HCT116 (cell line): ENCODE results near the gene SH3BP5L. TPM values are rescaled to one million over a fixed set of nuclear protein-coding genes. Genes with fewer than 3 reads are reported as not detected.

Experiments used
- ATAC-seq: fragments of 200-7000 bp; cut with Tn5 transposase; 2 replicates; pipeline ENCODE4 v1.9.1; 2020; ENCODE audit warnings: mild to moderate bottlenecking, moderate library complexity
- BruUV-seq: library from RNA; stranded (reverse); fragments of 400-500 nt; replicated peaks from 2 replicates; lab custom pipeline; 2021; lab: Mats Ljungman, UMichigan
- CTCF ChIA-PET: fragments of 300-600 bp; sonication (Branson Sonifier 250); formaldehyde crosslinking; loops from one replicate; lab custom pipeline; 2021; ENCODE audit warnings: antibody characterized with exemption; lab: Charles Lee
- POLR2A ChIA-PET: fragments of 300-600, 350-600 bp; sonication (Branson Sonifier 250); formaldehyde crosslinking; loops from one replicate; lab custom pipeline; 2021; ENCODE audit warnings: antibody characterized with exemption; lab: Charles Lee
- RAD21 ChIA-PET, 2 experiments: fragments of 300-600 bp; sonication (Branson Sonifier 250); formaldehyde crosslinking; loops; one replicate each; lab custom pipeline; 2023; ENCODE audit warnings: low total read pairs in 2 of 2; ENCODE audit not compliant: uncharacterized antibody in 2 of 2, unreplicated experiment in 2 of 2, low non-redundant PET in 1 of 2; lab: Charles Lee
- DNase-seq: peaks from one replicate; pipeline ENCODE4 v3.0.0-alpha.2; 2010; ENCODE audit warnings: low read depth, low spot score
- H2AFZ ChIP-seq: fragments of 200-600 bp; shearing (Covaris generic), sonication (generic); 2 replicates; pipeline ENCODE4 v1.6.1; 2017; ENCODE audit warnings: low read depth, mixed run types, mixed read lengths, antibody characterized with exemption, low read length; ENCODE audit not compliant: poor library complexity, severe bottlenecking
- H3K27ac ChIP-seq: 2 replicates; pipeline ENCODE4 v1.5.1; 2012; ENCODE audit warnings: low read depth, low read length
- H3K27me3 ChIP-seq: fragments of 200-600 bp; sonication (generic); 2 replicates; pipeline ENCODE4 v1.6.1; 2016; ENCODE audit warnings: mixed run types, low read length, mixed read lengths; ENCODE audit not compliant: insufficient read depth
- H3K36me3 ChIP-seq, 2 experiments: fragments of 200-500 bp in 1 of 2; fragments of 200-600 bp in 1 of 2; sonication (Bioruptor generic) in 1 of 2; sonication (generic) in 1 of 2; 2 replicates each; pipeline versions ENCODE4 v1.5.1 to v1.6.1; 2014 to 2016; ENCODE audit warnings: low read length in 2 of 2, inconsistent platforms in 1 of 2, mixed read lengths in 1 of 2, mixed run types in 1 of 2; ENCODE audit not compliant: insufficient read depth in 2 of 2, control insufficient read depth in 1 of 2
- H3K4me1 ChIP-seq, 2 experiments: fragments of 200-600 bp in 1 of 2; sonication (generic) in 1 of 2; 2 replicates each; pipeline versions ENCODE4 v1.5.1 to v1.6.1; 2012 to 2017; ENCODE audit warnings: low read length in 2 of 2, inconsistent platforms in 1 of 2, mild to moderate bottlenecking in 1 of 2, mixed read lengths in 1 of 2, mixed run types in 1 of 2, moderate library complexity in 1 of 2; ENCODE audit not compliant: insufficient read depth in 2 of 2, control insufficient read depth in 1 of 2
- H3K4me2 ChIP-seq: fragments of 200-600 bp; sonication (generic); 2 replicates; pipeline ENCODE4 v1.6.1; 2017; ENCODE audit warnings: mixed run types, low read length, mixed read lengths
- H3K4me3 ChIP-seq, 2 experiments: fragments of 200-600 bp in 1 of 2; sonication (generic) in 1 of 2; replicated peaks in 1 of 2; 2 replicates each; pipeline ENCODE4 v1.5.1; 2011 to 2016; ENCODE audit warnings: low read length in 2 of 2, control low read depth in 1 of 2, low read depth in 1 of 2, mild to moderate bottlenecking in 1 of 2, mixed read lengths in 1 of 2, mixed run types in 1 of 2
- H3K79me2 ChIP-seq: fragments of 200-600 bp; sonication (generic); 2 replicates; pipeline ENCODE4 v1.6.1; 2017; ENCODE audit warnings: mild to moderate bottlenecking, mixed run types, low read length, moderate library complexity, mixed read lengths; ENCODE audit not compliant: insufficient read depth
- H3K9ac ChIP-seq: fragments of 200-600 bp; sonication (generic); 2 replicates; pipeline ENCODE4 v1.6.1; 2016; ENCODE audit warnings: low read length, mixed read lengths
- H3K9me2 ChIP-seq: fragments of 200-600 bp; sonication (generic), shearing (Covaris generic); 2 replicates; pipeline ENCODE4 v1.6.1; 2017; ENCODE audit warnings: mixed run types, mild to moderate bottlenecking, moderate library complexity; ENCODE audit not compliant: insufficient read depth
- H3K9me3 ChIP-seq, 2 experiments: fragments of 200-500 bp in 1 of 2; fragments of 200-600 bp in 1 of 2; sonication (Bioruptor generic) in 1 of 2; sonication (generic) in 1 of 2; 2 replicates each; pipeline ENCODE4 v1.6.1; 2014 to 2017; ENCODE audit warnings: low read length in 2 of 2, mixed read lengths in 2 of 2, inconsistent platforms in 1 of 2, low read depth in 1 of 2, mild to moderate bottlenecking in 1 of 2, mixed run types in 1 of 2, moderate library complexity in 1 of 2; ENCODE audit not compliant: control insufficient read depth in 1 of 2, insufficient read depth in 1 of 2
- H4K20me1 ChIP-seq: fragments of 200-600 bp; sonication (generic), shearing (Covaris generic); 2 replicates; pipeline ENCODE4 v1.6.1; 2017; ENCODE audit warnings: mixed run types, mild to moderate bottlenecking, moderate library complexity; ENCODE audit not compliant: insufficient read depth
- ELF1 ChIP-seq: IDR thresholded peaks from 2 replicates; pipeline ENCODE4 v1.6.1; 2012; ENCODE audit warnings: low read depth, borderline replicate concordance
- FOSL1 ChIP-seq: IDR thresholded peaks from 2 replicates; pipeline ENCODE4 v1.6.1; 2012; ENCODE audit warnings: low read depth
- MAX ChIP-seq: IDR thresholded peaks from 2 replicates; pipeline ENCODE4 v1.6.1; 2012
- POLR2AphosphoS5 ChIP-seq: IDR thresholded peaks from 2 replicates; pipeline ENCODE4 v1.6.1; 2011; ENCODE audit warnings: mild to moderate bottlenecking, low read depth, low read length, moderate library complexity
- REST ChIP-seq: IDR thresholded peaks from 2 replicates; pipeline ENCODE4 v1.6.1; 2012; ENCODE audit warnings: low read depth
- TCF7L2 ChIP-seq: IDR thresholded peaks from 2 replicates; pipeline ENCODE4 v1.7.0; 2011; ENCODE audit warnings: borderline replicate concordance, inconsistent platforms; ENCODE audit not compliant: insufficient read depth, insufficient read length; ENCODE audit errors: extremely low read depth
- YY1 ChIP-seq: IDR thresholded peaks from 2 replicates; pipeline ENCODE4 v1.6.1; 2011; ENCODE audit warnings: low read length, low read depth, moderate library complexity, mild to moderate bottlenecking; ENCODE audit not compliant: insufficient replicate concordance; ENCODE audit errors: extremely low read depth
- ZFX ChIP-seq: fragments of 450-650 bp; IDR thresholded peaks from 2 replicates; pipeline ENCODE4 v1.6.1; 2017
- intact Hi-C: fragments of 100-400 bp; cut with micrococcal nuclease; formaldehyde crosslinking; loops from 2 replicates; pipeline ENCODE4 v1.10.0; 2022
- total RNA-seq: library from RNA; stranded (reverse); gene quantifications from one replicate; pipeline ENCODE4 v1.2.1, GENCODE V29; 2021; ENCODE audit not compliant: unreplicated experiment

Gene SH3BP5L
- total RNA-seq, 1 experiment from 2014 or later: 22.3 TPM

GRCh38 chr1:248813546-248813945 is 12.2 kb downstream of the SH3BP5L start:
- H3K4me1 ChIP-seq: no peaks in the 10 kb centered on the region
- H3K27ac ChIP-seq: no peak overlapping the region
- intact Hi-C loops: no loop called here
- no peak overlapping the region for H3K4me3 ChIP-seq
- peaks cover 6 to 26% of the 10 kb centered on the region in 2 experiments; a peak in 3 of 4 replicates for H3K36me3 ChIP-seq
- ChIA-PET CTCF (no interaction called here), RAD21 (no interaction called here), POLR2A (no interaction called here)
- no peak overlapping the region for H3K9ac ChIP-seq
- H3K27me3 ChIP-seq: no peaks in the 10 kb centered on the region
- no peaks in the 10 kb centered on the region for H4K20me1 ChIP-seq
- no peaks in the 10 kb centered on the region for H3K9me2 ChIP-seq
- DNase-seq: no peak
- H2AFZ ChIP-seq: no peak overlapping the region
- H3K79me2 ChIP-seq: no peaks in the 10 kb centered on the region; the same call in 1 of the 2 replicates
- TF ChIP-seq ZFX (no peak), FOSL1 (no peak), POLR2AphosphoS5 (no peak), MAX (no peak), TCF7L2 (no peak), REST (no peak), YY1 (no peak), ELF1 (no peak)
- no peaks in the 10 kb centered on the region for H3K9me3 ChIP-seq
- ATAC-seq: no peak
- H3K4me2 ChIP-seq: no peak overlapping the region
- no TSS peak for BruUV-seq
